GM19043 (cell line): Measurements from ENCODE around the gene PRRG2.

ENCODE experiments used
- ATAC-seq: cut with Tn5 transposase; IDR thresholded peaks from one replicate; pipeline ENCODE4 v1.9.1; 2021; ENCODE audit warnings: low read depth; ENCODE audit not compliant: unreplicated experiment

The PRRG2 gene

DNA sequence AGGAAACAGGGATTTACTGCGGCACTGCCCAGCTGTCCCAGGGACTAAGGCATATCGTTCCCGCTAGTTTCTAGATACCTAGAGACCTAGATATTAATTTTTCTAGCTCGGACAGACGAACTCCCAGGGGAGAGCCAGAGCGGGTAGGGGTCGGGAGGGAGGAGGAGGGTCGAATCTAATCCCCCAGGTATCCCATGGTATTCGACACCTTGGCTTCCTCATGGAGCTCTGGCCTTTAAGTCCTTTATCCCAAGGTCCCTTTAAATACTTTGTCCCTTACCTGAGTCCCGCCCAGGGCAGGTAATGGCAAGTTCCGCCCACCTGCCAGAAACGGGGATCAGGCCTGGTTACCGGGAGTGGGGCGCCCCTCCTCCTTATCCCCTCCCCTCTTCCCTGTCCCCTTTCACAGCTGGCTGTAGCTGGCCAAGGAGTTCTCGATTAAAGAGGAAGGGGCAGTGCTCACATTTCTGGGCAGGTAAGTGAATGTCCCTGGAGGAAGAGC lies at the start of gene PRRG2:
Gene PRRG2 (plus strand): TSS at position 310 of the 502 bp plus-strand sequence. CDS start 1,904 bp downstream, outside the sequence.
- no peak for ATAC-seq

DNA sequence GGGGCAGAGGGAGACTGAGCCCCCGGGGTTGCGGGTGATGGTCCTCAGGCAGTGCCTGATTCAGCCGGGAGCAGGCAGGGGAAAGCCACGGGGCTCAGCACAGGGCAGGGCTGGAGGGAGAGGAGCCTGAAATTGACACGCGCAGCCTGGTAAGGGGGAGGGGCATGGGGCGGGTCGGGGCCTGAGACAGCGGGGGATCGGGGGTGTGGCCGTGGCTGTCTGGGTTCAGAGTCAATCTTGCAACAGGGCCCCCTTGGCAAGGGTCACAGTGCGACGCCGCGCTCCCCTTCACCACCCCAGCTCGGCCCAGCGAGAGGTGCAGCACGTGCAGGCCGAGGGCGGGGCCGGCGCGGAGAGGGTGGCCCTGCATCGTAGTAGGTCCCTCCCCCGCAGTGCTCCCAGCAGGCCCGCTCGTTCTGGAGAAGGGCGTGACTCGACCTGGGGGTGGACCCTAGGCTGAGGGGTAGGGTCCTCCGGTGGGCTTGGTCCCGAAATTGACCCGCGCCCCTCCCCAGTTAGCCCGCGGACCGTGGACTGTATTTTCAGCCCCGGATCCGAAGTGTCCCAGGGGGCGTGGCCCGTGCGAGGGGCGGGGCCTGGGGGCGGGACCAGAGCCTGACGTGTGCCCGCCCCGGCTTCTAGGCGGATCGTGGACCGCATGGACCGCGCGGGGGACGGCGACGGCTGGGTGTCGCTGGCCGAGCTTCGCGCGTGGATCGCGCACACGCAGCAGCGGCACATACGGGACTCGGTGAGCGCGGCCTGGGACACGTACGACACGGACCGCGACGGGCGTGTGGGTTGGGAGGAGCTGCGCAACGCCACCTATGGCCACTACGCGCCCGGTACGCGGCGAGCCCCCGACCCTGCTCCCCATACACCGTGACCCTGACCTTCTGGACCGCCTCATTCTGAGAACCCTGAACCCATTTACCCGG lies 47.3 kb upstream of the PRRG2 start:
- ATAC-seq = no peak

DNA sequence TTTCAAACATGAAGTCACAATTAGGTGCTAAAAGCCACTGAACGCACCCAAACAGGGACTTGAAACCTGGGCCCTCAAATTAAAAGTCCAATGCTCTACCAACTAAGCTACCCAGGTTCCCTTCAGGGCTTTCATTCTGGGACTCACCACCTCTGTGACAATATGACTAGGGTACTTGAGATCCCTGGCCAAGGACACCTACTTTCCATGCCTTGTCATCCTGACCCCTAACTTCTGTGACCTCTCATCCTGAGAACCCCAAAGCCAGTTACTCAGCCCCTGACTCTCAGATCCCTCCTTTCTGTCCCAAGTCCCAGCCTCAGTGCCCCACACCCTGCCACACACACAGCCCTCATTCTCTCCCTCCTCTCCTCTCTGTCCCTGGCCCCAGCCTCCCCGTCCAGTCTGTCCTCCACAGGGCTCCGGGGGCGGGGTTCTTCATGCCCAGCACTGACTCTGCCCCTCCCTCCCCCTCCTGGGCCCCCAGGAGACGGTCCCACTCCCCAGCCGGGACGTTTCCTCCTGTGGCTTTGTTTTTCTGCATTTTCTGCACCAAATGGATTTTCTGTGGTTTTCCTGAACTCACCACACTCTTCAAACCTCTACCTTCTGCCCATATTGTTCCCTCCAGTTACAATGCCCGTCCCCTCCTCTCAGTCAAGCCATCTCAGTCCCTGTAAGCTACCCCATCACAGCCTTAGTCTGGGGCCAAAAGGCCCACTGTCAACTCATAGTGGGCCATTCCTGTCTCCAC lies 46.3 kb upstream of the PRRG2 start:
- ATAC-seq = no peak

DNA sequence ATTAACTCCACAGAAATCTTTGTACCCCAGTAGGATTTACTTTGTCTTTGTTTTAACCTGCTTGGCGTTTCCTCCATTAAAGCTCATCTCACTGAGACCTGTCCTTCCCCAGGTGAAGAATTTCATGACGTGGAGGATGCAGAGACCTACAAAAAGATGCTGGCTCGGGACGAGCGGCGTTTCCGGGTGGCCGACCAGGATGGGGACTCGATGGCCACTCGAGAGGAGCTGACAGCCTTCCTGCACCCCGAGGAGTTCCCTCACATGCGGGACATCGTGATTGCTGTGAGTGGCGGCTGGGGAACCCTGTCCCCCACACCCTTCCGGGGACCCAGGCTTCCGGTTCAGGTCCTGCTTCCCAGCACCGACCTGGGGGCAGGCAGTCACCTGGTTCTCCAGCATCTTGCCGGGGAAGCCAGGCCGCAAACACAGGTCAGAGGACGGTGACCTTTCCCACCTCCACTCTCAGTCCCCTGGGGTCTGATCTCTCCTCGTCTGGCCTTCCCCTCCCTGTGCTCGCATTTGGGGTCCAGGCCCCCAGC lies 44.1 kb upstream of the PRRG2 start:
- no peak for ATAC-seq

DNA sequence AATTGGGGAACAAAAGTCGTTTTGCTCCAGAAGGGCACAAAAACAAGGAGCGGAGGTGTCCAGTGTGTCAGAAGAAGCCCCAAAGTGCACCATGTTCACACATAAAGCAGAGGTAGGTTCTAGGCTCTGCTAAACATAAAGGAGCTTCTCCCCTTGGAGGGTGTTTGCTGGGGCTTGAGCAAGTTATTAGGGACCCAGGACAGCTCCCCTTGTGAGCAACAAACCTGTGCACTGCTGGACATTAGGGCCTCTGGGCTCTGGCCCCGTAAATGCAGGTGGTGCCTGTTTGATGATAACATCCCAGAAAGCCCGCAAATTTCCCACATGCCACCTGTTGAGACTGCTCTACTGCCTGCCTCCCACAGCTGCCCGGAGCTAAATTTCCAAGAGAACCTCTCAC lies 42.5 kb upstream of the PRRG2 start:
- ATAC-seq = no peak

DNA sequence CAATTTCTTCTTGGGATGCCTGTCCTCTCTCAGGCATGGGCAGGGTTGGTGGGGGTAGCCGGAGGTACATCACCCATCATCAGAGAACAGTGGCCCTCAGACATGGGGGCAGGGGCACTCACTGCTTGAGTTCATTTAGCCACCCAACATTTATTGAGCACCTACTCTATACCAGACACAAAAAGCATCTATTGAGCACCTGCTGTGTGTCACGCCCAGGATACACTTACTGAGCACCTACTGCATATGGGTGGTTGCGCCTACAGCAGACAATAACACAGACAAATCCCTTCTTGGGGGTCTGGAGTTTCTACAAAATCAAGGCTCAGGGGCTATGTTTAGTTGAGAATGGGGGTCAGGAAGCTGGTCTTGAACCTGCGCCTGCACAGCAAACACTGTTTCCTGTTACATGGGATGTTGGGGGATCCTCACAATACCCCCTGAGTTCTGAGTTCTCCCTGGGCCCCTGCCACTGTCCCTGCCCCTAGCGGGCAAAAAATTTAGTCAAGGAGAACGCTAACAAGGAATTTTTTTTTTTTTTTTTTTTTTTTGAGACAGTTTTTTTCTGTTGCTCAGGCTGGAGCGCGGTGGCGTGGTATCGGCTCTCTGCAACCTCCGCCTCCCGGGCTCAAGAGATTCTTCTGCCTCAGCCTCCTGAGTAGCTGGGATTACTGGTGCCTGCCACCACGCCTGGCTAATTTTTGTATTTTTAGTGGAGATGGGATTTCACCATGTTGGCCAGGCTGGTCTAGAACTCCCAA lies 41.7 kb upstream of the PRRG2 start:
- no peak for ATAC-seq

DNA sequence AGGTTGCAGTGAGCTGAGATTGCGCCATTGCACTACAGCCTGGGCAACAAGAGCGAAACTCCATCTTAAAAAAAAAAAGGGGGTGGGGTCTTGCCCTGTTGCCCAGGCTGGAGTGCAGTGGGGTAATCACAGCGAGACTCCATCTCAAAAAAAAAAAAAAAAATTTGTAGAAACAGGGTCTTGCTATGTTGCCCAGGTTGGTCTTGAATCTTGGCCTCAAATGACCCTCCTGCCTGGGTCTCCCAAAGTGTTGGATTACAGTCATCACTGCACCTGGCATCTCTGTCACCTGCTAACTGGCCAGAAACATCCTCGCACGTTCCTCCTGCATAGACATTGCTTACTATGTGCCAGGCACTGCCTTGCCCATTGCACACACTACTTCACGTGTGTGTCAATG lies 39.2 kb upstream of the PRRG2 start:
- ATAC-seq = no peak

DNA sequence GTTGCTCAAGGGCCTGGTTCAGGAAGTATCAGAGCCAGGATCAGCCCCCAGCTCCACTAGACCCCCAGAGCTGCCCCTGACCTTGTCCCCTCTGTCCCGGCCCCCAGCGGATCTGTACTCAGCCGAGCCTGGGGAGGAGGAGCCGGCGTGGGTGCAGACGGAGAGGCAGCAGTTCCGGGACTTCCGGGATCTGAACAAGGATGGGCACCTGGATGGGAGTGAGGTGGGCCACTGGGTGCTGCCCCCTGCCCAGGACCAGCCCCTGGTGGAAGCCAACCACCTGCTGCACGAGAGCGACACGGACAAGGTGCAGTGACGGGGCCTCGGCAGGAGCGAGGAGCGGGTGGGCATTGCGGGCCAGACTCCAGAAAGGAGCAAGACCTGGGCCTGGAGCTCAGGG lies 38.7 kb upstream of the PRRG2 start:
- no peak for ATAC-seq

DNA sequence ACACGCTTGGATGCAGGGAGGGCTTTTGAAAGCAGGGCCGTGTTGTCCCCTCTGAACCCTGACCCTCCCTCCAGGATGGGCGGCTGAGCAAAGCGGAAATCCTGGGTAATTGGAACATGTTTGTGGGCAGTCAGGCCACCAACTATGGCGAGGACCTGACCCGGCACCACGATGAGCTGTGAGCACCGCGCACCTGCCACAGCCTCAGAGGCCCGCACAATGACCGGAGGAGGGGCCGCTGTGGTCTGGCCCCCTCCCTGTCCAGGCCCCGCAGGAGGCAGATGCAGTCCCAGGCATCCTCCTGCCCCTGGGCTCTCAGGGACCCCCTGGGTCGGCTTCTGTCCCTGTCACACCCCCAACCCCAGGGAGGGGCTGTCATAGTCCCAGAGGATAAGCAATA lies 38.1 kb upstream of the PRRG2 start:
- ATAC-seq = no peak

DNA sequence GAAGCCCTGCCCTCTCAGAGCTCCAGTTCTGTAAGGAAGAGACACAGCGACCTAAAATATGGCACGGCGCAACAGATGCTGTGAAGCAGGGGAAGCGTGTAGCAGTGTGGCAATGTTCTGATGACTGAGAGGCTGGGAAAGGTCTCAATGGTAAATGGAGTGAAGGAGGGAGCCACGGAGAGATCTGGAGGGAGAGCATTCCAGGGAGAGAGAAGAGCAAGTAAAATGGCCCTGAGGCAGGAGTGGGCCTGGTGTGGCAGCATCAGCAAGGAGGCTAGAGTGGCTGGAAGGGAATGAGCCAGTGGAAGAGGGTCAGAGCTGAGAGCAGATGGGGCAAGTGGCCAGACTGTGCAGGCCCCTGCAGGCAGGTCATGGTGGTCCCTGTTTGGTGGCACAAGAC lies 37.0 kb upstream of the PRRG2 start:
- ATAC-seq = no peak

DNA sequence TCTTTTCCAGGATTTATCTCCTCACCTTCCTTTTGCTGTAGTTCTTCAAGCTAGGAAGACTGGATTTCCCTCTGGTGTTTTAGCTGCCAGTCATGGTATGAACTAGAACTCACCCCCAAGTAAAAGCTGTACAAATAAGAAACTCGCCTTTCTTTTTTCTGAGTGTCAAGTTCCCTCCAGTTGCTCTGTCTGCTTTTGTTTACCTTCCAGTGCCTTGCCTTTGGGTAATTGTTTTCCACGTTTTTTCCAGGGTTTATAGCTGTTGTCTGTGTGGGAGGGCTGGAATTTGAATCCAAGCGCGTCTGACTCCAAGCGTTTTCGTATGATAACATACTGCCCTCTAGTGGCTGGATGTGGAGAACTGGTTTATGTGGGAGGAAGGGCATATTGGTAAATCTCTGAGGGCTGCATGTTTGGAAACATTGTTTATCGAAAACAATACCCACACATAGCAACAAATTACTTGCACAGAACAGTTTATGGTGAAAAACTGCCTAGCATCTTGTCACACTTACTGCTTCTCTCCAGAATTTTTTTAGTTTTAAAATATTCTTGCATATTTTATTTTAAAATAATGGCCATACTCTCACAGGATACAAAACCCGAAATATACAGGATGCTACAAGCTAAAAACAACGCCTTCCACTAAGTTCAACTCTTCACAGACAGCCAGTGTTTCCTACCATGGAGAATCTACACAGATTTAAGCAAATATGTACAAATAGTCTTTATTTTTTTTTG lies 34.1 kb upstream of the PRRG2 start:
- no peak for ATAC-seq

DNA sequence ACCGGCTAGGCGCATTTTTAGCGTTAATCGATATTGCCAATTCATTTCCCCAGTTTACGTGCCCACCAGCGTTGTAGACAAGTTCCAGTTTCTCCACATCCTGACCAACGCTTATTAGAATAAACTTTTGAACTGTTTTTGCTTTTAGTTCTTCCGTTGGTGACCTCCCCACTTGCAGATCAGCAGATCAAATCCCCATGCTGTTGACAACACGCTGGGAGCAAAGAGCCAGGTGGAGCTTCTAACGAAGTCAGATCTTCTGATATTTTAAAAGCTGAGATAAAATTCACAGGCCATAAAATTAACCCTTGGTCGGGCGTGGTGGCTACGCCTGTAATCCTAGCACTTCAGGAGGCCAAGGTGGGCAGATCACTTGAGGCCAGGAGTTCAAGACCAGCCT lies 32.1 kb upstream of the PRRG2 start:
- ATAC-seq = no peak

DNA sequence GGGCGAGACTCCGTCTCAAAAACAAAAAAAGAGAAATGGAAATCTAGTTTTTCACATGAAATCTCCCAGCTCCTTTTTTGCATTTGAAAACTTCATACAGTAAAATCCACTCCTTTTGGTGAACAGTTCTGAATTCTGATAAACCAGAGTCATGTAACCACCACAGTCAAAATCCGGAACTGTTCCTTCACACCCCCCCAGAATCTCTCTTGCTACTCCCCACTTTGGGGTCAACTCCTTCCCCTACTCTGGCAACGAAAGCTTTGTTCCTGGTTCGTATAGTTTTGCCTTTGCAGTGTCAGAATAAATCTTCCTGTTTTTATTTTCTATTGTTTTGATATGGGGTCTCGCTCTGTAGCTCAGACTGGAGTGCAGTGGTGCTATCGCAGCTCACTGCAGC lies 29.6 kb upstream of the PRRG2 start:
- no peak for ATAC-seq

DNA sequence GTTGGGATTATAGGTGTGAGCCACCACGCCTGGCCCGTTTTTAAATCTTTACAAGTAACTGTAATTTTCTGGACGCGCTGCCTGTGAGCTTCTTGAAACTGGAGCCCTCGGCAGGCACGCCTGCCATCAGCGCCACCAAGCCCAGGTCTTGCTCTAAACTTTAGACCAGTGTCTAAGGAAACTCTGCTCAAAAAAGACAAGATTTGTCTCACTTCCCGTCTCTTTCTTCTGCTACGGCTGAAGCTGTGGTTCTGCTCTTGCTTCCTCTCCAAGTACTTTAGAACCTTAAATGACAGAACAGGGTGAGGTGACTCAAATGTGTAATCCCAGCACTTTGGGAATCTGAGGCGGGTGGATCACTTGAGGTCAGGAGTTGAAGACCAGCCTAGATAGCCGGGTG lies 28.4 kb upstream of the PRRG2 start:
- no peak for ATAC-seq

DNA sequence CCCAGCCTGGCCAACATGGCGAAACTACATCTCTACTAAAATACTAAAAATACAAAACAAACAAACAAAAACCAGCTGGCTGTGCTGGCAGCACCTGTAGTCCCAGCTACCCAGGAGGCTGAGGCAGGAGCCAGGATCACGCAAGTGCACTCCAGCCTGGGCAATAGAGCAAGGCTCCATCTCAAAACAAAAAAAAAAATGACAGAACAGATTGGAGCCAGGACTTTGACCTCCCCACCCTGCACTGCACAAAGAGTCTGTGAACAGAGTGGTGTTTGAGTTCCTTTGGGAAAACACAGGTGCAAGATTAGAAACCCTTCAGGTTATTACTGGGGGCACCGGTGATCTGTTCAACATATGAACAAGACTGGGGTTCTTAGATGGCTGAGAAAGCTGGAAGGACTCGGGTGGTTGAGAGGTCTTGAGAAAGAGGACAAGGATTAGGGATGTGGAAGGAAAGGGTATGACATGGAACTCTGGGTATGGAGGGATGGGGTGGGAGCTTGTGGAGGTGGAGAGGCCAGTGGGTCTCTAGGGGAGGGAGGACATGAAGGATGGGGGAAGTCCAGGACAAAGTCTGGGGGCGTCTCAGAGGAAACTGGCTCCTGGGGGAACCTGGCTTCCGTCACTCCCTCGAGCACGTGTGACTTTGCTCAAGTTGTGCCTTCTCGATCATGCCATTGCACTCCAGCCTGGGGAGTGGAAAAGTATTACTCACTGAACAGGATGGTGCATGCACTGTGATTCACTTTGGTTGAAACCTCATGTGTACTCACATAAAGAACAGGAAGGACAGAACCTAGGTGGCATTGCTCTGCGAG lies 27.5 kb upstream of the PRRG2 start:
- ATAC-seq = no peak

DNA sequence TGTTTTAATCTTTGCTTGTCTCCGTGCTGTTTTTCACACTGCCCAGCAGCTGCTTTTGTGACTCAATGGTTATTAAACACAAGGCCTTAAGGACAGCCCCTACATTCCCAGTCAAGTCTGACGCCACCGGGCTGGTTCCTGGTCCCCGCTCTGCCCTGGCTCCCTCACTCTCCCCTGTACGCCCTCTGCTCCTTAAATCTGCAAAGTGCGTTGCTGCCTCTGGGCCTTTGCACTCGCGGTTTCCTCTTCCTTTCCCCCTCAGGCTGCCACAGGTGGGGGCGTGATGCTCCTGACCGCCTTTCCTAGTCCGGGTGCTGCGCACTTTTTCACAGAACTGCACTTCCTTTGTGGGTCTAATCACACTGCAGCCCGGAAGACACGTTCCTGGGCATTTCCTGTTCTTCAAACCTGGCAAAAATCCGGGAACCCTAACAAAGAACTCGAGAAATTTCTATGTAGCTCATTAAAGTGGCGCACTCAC lies 26.4 kb upstream of the PRRG2 start:
- ATAC-seq = no peak

DNA sequence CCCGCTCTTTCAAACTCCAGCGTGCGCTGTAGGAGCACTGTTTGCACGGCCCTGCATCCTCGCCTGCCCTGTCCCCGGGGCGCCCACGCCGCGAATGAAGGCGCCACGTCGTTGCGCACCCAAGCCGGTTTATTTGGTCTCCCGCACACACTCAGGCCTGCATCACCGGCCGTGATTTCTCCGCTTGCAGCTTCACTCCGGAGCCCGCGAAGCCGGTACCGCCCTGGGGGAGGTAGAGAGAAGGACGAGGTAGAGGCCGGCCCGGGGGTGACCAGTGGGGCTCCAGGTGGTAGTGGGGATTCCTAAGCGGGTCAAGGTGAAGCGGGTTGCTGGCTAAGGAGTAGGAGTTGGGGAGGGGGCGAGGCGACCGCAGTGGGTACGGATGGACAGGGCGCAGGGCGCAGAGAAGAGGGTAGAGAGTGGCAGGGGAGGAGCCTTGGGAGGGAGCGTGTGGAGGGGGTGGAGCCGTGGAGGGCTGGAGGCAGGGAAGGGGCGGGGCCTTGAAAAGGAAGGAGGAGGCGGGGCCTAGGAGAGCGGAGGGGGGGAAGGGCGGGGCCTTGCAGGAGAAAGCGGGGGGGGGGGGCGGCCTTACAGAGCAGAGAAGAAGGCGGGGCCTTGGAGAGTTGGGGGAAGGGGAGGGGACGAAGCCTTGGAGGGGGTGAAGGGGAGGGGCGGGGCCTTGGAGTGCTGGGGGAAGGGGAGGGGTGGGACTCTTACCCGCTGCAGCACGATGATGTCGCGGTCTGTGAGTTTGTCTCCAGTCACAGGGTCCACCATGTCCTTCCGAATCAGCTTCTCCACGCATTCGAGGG lies 25.3 kb upstream of the PRRG2 start:
- no peak for ATAC-seq
